GM21786 (cell line): ENCODE results near the gene PDCD1.
"Not testable (repeated sequence)": the region's sequence is repeated elsewhere in the genome, so short reads cannot be mapped to it uniquely, and the experiment has no call there.

ENCODE experiments used
- ATAC-seq: cut with Tn5 transposase; IDR thresholded peaks from one replicate; pipeline ENCODE4 v1.9.1; 2021; ENCODE audit not compliant: unreplicated experiment

The PDCD1 gene

DNA sequence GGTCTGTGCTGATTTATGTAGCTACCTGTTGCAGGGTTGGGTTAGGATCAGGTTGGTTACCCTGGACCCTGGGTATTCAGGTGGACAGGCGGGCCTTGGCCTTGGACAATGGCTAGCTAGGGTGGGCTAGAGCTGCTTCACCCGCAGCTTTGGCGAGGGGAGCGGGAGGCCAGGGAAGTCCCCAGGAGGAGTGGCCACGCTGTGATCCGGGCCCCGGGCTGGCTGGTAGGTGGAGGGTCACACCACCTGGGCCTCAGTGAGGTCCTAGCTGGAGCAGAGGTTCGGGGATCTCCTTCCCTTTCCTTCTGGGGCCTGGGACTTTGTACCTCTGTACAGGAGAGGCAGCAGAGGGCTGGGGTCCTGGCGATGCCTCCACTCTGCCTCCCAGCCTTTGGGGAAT is 20.6 kb upstream of the PDCD1 start:
- no peak for ATAC-seq

DNA sequence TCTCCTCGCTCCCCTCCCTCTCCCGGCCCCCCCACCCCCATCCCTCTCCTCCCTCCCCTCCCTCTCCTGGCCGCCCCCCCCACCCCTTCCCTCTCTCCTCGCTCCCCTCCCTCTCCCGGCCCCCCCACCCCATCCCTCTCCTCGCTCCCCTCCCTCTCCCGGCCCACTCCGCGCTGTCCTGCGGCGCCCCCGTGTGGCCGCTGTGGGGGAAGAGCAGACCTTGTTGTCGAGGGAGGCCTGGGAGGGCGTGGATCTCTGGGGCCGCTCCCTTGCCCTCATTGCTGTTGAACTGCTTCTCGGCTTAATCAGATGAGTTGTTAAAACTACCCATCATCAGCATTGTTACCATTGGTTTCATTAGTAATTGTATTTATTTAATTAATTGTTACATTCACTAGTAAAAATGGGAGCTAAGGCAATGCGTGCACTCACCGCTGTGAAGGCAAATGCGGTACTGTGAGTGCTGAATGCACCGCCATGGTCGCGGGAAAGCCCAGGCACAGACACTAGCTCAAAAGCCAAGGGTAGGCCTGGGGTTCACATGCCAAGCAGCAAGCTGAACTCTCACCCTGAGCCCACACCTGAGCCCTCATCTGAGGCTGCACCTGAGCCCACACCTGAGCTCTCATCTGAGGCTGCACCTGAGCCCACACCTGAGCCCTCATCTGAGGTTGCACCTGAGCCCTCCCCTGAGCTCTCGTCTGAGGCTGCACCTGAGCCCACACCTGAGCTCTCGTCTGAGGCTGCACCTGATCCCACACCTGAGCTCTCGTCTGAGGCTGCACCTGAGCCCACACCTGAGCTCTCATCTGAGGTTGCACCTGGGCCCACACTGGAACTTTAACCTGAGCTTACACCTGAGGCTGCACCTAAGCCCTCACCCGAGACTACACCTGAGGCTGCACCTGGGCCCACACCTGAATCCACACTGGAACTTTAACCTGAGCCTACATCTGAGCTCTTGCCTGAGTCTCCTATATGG is 19.6 kb upstream of the PDCD1 start:
- no peak for ATAC-seq

DNA sequence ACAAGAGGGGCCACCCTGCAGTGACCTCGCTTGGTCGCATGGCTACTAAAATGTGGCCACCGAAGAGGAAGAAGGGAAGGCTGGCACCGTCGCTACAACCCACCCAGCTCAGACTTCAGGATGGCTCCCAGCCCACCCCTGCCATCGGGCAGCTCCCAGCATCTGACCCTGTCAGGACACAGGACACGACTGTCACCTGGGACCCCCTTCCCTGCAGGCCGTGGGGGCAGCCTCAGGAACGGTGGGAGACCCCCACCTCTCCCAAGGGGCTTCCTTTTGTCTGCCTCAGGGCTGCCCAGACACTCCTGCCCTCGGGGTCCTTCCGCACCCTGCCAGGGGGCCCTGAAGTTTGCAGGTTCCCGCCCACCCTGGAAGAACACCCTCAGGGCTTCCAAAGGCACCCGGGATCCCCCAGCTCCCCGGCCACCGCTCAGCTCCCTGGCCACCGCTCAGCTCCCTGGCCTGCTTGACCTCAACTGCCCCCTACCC is 18.5 kb upstream of the PDCD1 start:
- ATAC-seq, result no peak

DNA sequence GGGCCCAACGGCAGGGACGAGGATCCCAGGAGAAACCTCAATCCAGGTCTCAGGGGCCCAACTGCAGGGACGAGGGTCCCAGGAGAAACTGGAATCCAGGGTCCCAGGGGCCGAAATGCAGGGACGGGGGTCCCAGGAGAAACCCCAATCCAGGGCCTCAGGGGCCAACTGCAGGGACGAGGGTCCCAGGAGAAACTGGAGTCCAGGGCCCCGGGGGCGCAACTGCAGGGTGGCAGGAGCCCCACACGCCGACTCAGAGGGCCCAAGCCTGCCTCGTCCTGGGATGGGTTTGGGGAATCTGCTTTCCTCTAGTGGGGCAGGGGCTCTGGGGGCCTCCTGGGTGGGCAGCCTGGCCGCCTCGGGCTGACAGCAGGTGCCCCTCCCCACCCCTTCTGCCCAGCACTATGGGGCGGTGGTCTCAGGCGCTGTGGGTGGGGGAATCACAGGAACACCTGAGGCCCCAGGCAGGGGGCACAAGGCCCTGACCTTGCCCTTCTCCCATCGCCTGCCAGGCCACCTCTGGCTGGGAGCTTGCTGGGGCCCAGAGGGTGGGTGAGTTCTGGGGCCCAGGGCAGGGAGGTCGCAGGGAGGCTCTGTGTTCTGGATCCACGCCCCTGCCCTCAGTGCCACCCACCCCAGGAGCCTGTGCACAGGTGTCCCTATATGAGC is 18.0 kb upstream of the PDCD1 start:
- no peak for ATAC-seq

DNA sequence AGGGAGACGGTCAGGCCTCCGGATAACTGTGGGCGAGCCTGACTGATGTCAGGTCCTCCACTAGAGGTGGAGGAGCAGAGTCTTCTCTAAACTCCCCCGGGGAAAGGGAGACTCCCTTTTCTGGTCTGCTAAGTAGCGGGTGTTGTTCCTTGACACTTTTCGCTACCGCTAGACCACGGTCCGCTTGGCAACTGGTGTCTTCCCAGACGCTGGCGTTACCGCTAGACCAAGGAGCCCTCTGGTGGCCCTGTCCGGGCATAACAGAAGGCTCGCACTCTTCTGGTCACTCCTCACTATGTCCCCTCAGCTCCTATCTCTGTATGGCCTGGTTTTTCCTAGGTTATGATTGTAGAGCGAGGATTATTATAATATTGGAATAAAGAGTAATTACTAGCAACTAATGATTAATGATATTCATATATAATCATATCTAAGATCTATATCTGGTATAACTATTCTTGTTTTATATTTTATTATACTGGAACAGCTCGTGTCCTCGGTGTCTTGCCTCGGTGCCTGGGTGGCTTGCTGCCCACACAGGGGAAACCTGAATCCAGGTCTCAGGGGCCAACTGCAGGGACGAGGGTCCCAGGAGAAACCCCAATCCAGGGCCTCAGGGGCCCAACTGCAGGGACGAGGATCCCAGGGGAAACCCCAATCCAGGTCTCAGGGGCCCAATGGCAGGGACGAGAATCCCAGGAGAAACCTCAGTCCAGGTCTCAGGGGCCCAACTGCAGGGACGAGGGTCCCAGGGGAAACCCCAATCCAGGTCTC is 17.2 kb upstream of the PDCD1 start:
- not testable (repeated sequence) for ATAC-seq

DNA sequence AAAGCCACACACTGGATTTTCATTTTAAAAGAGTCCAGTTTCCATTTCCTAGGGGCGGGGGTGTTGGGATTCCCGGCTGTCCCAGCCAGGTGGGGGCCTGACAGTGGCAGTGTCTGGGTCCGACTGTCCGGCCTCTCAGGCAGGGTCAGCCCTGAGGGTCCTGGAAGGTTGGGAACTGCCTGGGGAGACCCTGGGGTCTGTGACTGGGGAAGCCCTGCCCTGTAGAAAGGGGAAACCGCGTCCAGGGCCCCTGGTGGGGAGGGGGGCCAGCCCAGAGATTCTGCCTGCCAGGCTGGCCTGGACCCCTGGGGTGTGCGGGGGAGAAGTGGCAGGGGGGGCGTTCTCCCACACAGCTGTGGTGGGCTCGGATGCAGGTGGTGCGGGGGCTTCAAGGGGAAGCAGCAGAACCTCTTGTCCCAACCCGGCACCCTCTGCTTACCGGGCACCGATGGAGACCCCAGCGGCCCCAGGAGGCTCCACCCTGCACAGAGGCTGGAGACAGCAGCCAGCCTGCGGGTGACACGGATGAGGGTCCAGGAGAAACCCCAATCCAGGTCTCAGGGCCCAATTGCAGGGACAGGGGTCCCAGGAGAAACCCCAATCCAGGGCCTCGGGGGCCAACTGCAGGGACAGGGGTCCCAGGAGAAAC is 15.7 kb upstream of the PDCD1 start:
- ATAC-seq, result no peak

DNA sequence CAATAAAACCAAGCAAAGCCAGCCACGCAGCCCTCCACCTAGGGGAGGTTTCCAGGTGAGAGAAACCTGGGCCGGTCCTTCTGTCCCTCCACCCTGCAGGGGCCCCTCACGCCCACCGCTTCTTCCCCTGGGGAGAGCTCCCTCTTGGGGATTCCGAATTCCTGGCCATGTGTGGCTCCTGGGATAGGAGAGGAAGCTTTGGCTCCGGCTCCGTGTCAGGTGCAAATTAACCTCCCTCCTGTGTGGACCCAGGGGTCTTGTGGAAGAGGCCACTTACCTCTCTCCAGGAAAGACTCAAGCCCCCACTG is 15.1 kb upstream of the PDCD1 start:
- no peak for ATAC-seq

DNA sequence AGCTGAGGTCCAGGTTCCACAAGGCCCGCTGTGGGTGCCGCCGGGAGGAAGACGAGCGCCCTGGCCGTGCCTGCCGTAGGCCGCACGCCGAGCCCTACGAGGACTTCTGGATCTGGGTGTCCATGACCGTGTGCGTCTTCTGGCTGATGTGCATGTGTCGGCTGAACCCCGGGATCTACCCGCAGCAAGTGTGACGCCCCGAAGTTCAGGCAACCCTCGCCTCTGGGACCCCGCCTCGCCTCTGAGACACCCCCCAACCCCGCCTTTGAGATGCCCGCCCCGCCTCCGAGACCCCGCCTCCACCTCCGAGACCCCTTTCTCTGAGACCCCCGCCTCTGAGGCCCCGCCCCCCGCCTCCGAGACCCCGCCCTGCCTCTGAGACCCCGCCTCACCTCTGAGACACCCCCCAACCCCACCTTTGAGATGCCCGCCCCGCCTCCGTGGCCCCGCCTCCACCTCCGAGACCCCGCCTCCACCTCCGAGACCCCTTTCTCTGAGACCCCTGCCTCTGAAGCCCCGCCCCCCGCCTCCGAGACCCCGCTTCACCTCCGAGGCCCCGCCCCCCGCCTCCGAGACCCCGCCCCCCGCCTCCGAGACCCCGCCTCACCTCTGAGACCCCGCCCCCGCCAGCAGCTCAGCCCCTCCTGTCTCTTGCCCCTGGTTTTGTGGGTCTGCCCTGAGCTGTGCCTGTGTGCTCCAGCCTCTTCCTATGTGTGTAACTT is 14.5 kb upstream of the PDCD1 start:
- ATAC-seq, result no peak

DNA sequence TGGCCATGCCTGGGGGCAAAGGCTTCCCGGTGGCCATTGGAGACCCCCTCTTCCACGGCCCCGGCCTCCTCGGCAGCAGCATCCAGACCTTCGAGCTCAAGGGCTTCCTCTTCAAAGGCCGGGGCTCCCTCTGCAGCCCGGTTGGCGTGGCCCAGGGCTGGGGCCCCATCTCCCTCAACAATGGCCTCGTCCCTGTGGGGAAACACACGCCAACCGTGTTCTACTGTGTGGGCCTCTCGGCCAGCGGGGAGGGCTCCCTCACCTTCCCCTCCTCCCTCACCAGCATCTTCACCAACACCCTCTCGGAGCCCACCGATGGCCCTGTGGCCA is 13.6 kb upstream of the PDCD1 start:
- ATAC-seq, result no peak

DNA sequence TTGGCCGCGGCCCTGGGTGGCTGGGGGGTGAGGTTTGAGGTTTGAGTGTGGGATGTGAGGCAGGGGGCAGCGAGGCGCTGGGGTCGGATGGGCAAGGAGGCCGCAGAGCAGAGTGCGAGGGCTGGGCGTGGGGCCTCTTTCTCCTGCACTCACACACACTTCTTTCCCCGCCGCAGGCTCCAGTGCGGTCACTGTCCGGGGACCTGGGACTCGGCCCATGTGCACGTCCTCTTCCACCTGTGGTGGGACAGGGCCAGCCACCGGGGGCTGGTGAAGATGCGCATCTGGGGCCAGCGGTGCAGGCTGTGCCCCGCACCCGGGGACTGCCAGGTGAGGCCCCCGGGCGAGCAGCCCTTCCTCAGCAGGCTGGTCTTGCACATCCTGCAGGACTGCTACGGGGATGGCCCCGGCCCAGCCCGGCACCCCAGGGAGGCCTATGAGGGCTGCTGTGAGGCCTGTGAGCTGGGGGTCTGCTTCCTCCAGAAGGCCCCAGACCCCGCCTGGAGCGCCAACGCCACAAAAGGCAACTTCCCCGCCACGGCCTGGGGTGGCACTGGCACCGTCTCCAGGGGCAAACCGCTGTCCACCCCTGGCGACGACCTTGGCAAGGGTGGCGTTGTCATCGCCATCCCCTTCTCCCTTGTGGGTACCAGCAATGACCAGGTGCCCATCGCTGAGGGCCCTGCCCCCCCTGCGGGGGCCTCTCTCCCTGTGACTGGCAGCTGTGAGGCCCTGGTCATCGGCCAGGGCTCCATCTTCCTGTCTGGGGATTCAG is 13.0 kb upstream of the PDCD1 start:
- no peak for ATAC-seq

DNA sequence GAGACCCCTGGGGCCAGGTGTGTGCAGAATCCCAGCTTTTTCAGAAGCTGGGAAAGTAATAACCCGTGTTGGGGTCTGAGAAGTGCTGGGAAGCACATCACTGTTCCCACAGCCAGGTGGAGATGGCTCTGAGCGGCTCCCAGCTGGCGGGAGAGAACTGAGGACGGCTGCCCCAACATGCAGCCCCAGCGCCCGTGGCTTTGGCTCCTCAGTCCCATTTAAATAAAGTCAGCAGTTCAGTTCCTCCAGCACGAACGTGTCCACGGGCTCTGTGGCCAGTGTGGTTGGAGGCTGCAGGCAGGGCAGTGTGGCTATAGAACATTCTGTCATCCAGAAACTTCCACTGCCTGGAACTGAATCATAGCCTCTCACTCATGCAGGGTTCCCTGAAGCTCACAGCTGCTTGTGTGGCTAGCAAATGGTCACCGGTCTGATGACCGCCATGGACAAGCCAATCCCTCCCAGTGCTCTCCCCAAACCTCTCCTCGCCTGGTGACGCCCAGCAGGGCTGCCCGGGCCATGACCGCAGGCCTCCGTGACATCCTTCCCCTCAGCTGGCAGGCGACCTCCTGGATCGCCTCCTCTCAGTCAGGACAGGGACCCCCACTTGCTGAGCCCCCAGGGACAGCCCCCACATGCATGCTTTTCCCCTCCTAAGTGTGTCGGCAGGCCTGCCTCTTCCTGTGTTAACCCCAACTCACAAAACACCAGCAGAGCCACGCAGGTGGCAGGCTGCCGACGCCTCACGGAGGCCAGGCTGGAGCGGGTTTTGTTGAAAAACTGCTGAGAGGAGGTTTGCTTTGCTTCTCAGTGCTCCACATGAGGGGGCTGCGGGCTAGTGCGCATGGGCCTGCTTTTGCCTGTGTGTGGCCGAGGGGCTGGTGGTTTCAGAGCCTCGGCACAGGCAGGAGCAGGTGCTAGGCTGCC is 12.2 kb upstream of the PDCD1 start:
- ATAC-seq, result no peak

DNA sequence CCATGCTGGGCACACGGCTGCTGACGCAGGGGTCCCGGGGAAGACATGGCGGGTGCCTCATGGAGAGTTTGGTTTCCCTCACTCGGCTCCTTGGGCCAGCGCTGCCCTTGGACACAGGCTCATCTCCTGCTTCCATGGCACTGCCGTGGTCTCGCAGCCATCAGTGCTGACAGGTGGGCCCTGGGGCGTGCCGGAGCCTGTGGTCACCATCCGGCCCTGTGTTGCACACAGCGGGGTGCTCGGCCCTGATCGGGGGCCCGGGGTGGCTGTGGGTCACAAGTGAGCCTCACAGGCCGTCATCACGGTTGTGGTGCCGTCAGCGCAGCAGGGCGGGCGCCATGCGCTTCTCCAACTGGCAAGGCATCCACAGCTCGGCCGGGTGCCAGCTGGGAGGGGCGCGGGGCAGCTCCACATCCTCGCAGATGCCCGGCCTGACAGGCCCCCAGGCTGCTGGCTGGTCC is 11.4 kb upstream of the PDCD1 start:
- ATAC-seq, result no peak

DNA sequence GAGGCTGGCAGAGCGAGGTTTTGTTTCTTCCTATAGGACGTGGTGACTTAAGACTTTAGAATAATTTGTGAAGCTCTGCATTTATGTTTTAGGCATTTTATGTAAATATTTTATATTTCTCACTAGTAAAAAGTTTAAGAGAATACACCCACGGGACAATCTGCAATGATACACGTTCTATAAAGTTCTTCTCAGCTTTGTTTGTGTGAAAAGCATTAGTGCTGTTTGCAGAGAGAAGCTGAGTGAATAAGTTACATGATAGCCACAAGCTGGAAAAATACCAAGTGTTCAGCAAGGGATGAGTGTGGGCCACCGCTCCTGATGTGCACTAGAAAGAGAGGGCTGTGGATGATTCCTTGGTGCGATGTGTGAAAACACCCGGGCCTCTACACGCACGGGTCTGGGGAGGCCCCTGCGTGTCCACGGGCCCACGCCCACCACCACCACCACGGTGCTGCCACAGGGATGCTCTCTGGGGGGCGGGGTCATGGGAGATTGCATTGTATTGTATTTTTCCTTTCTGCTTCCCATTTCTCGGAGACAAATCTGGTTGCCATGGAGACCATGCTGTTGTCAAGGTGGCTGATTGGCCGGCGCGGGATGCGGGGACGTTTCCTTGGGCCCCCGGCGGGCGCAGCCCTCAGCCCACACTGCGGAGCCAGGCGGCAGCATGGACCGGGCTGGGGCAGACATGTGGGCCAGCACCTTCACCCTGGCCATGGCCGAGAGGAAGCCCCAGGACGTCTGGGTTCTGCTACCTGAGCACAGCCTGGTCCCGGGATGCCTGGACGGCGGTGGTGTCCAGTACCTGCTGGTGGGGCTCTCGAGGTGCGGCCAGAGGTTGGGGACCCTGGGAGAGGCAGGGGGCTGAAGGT is 10.6 kb upstream of the PDCD1 start, which contains the start of gene RTP5:
Gene RTP5, plus strand, starts transcription at position 643 of the 875 bp plus-strand sequence. Its CDS starts 28 bp downstream, at position 671.
- no peak for ATAC-seq

DNA sequence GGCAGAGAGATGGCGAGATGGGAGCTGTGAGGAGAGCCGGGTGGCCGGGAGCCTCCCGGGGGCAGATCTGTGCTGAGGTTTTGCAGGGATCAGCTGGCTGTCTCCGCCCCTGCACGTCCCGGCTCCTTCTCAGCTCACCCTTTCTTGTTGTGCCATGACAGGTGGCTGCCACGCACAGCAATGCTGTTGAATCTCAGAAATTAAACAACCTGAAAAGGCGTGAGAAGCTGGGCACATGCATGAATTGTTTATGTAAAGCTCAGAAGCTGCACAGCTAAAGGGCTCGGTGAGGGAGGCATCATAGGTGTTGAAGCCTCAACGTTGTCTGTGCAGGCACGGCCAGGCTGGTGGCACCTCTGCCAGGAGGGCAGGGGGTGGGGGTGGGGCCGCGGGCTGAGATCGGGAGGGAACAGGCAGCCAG is 10.0 kb upstream of the PDCD1 start:
- no peak for ATAC-seq

DNA sequence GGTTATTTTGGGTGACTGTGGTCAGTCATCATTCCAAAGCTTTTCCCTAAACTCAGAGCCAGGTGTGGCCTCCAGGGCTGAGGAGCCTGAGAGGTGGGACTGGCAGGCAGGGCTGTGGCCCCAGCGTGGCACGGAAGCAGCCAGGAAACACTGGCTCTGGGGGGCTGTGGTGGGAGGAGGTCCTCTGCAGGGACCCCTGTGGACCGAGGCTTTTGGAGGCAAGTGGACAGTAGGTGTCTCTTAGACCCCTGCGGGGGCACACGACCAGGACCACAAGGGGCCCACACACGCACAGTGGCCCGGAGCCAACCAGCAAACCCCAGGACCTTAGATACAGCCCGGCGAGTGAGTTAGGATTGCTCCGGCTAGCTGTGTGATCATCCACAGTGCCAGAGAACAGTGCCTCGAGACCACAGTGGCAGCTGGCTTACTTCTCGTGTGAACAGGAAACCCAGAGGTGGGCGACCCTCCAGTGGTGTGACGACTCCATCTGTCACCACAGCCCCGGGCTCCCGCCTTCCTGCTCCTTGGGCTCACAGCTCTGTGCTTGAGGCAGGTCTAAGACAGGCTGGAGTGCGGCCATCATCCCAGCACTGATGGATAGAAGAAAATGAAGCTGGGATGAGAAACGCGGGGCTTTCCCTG is 9.2 kb upstream of the PDCD1 start:
- ATAC-seq, result no peak

DNA sequence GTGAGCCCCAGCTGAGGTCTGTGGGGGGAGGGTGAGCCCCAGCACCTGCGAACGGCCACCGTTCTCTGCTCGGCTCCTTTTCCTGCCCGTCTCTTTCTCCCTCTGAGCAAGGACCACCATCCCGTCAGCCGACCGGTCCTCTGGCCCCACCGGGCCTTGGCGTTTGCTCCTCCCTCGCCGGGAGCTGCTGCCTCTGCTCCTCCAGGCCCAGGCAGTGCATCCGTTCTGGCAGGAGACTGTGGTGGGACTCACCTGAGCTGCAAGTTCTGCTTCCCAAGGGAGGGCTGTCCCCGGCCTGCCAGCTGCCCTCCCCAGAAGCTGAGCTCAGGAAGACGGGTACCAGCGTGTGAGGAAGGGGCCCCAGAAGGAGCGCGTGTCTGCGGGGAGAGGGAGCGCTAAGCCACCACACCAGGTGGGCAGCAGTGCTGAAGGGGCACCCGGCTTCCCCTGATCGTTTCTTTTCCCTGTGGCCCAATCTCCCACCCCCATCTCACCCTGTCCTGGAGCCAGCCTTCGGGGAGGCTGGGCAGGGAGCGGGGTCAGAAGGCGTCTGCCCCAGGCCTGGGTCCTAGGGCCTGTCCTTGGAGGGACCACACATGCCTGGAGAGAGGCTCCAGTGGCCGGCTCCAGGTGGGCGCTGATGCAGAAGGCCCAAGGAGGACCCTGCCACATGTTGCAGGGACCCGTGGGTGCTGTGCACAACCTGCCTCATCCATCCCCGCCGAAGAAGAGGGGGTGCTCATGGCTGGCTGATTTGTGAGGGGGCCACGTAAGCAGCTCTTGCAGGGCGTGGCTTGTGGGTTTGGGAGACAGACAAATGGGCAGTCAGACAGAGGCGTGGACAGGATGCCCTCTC is 8.3 kb upstream of the PDCD1 start:
- ATAC-seq, result no peak
